D721Med (cell line): ENCODE results near the gene ARRB1.
A peak's percentile ranks its signal among the peaks of the same experiment; 100 is the strongest.

Experiments used
- DNase-seq: peaks from one replicate; pipeline ENCODE4 v3.0.0; 2011; ENCODE audit warnings: low spot score; ENCODE audit not compliant: insufficient read length
- FAIRE-seq: peaks from 2 replicates; lab custom pipeline; 2011; peaks lifted over from hg19 to GRCh38; lab: Jason Lieb, UNC
- CTCF ChIP-seq: IDR thresholded peaks from 2 replicates; pipeline ENCODE4 v1.5.1; 2012; ENCODE audit warnings: mild to moderate bottlenecking, control low read depth; ENCODE audit not compliant: insufficient read depth; ENCODE audit errors: missing control alignments

ARRB1 gene

GRCh38 chr11:75342231-75342918 lies 9.1 kb downstream of the ARRB1 start:
- TF ChIP-seq CTCF: no peak
- DNase-seq (peak; percentile 7), FAIRE-seq (no peak)

- DNase-seq: no peak
- TF ChIP-seq CTCF: no peak
- no peak for FAIRE-seq
Measured at GRCh38 chr11:75341612-75342011, 9.8 kb downstream of the ARRB1 start.

GRCh38 chr11:75339685-75340409 lies 11.6 kb downstream of the ARRB1 start:
- TF ChIP-seq CTCF: no peak
- DNase-seq (no peak), FAIRE-seq (no peak)

GRCh38 chr11:75338516-75339208 lies 12.8 kb downstream of the ARRB1 start:
- no peak for TF ChIP-seq CTCF
- DNase-seq (no peak), FAIRE-seq (no peak)

- DNase-seq: no peak
Measured at GRCh38 chr11:75337195-75337654, 14.2 kb downstream of the ARRB1 start.

GRCh38 chr11:75334976-75335375 lies 16.5 kb downstream of the ARRB1 start:
- no peak for TF ChIP-seq CTCF
- DNase-seq (no peak), FAIRE-seq (no peak)

More at GRCh38 chr11:75337195-75337654, 14.2 kb downstream of the ARRB1 start:
- no peak for FAIRE-seq
- no peak for TF ChIP-seq CTCF
